ENCODE results near the gene PTBP3. TPM values are rescaled to one million over a fixed set of nuclear protein-coding genes. Genes with fewer than 3 reads are reported as not detected.
A peak's percentile ranks its signal among the peaks of the same experiment; 100 is the strongest.
"Not testable (repeated sequence)": the region's sequence is repeated elsewhere in the genome, so short reads cannot be mapped to it uniquely, and the experiment has no call there.

The PTBP3 gene, protein sequence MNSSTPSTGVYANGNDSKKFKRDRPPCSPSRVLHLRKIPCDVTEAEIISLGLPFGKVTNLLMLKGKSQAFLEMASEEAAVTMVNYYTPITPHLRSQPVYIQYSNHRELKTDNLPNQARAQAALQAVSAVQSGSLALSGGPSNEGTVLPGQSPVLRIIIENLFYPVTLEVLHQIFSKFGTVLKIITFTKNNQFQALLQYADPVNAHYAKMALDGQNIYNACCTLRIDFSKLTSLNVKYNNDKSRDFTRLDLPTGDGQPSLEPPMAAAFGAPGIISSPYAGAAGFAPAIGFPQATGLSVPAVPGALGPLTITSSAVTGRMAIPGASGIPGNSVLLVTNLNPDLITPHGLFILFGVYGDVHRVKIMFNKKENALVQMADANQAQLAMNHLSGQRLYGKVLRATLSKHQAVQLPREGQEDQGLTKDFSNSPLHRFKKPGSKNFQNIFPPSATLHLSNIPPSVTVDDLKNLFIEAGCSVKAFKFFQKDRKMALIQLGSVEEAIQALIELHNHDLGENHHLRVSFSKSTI
- total RNA-seq, result 32.1 TPM

DNA sequence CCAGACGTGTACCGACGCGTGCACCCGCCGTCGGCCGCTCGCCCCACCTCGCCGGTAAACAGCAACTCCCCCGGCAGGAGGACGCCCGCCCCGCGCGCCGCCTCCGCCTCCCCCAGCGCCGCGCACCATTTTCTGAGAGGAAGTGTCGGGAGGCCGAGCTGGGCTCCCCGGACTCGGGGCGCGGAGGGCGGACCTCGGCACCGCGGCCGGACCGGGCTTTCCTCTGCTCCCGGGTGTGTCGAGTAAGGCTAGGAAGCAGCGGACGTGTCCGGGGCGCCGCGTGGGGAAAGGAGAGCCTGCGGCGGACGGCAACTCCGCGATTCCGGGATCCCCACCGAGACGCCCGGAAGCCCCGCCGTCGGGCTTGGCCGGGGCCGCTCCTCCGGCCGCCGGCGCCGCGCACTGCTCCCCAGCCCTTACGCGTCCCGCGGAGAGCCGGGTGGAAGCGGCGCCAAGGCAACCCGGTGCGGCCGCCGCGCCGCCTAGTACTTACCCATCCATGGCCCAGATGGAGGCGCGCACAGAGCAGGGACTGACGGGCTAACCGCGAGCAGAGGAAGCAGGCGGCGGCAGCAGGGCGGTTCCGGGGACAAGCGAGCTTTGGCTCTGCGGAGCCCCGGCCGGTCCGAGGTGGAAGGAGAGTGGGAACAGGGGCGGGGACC, at the start of gene PTBP3:
PTBP3 (minus strand) TSS at position 643 of the 662 bp plus-strand sequence. CDS start 35,754 bp downstream, outside the sequence.
- peak; percentile 83 for DNase-seq

DNA sequence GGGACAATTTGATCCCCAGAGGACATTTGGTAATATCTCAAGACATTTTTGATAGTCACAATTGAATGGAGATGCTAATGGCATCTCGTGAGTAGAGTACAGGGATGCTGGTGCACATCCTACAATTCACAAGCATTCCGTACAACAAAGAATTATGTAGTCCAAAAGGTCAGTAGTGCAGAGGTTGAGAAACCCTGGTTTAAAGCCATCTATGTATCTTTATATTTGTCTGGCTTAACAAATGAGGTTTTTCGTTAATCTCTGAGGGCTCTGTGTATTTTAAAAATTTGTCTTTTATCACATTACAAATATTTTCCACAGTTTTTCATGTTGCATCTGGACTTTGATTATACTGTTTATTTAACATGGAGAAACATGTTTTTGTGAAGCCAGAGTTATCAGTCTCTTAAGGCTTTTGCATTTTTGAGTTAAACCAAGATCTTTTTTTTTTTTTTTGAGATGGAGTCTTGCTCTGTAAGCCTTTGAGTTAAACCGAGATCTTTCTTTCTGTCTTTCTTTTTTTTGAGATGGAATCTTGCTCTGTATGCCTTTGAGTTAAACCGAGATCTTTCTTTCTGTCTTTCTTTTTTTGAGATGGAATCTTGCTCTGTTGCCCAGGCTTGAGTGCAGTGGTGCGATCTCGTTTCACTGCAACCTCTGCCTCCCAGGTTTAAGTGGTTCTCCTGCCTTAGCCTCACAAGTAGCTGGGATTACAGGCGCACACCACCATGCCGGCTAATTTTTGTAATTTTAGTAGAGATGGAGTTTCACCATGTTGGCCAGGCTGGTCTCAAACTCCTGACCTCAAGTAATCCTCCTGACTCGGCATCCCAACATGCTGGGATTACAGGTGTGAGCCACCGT, 49.3 kb upstream of the PTBP3 start:
- no peak for DNase-seq

DNA sequence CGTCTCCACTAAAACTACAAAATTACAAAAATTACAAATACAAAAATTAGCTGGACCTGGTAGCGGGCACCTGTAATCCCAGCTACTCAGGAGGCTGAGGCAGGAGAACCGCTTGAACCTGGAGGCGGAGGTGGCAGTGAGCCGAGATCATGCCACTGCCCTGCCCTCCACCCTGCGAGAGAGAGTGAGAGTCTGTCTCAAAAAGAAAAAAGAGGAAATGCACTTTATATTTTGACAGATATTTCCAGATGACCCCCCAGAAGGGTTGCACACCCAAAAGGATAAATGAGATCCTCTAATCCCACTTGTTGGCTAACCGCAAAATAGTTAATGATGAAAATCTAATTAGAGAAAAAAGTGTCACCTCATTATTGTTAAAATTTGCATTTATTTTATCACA, 48.6 kb upstream of the PTBP3 start:
- DNase-seq, result no peak

DNA sequence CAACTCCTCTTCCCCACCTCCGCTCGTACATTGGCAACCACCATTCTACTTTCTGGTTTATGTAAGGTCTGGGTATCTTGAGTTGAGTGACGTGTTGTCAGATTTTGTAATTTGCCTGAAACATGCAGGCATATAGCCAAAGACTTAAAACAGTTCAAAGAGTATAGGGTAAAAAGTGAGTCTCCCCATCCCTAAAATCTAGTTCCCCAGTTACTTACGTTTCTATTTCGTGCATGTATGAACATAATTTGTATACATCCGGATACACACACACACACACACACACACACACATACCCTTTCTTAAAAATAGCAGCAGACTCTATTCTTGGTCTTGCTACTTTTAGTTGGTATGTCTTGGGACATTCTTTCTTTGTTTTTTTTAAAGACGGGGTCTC, 47.4 kb upstream of the PTBP3 start:
- DNase-seq, result peak; percentile 65

DNA sequence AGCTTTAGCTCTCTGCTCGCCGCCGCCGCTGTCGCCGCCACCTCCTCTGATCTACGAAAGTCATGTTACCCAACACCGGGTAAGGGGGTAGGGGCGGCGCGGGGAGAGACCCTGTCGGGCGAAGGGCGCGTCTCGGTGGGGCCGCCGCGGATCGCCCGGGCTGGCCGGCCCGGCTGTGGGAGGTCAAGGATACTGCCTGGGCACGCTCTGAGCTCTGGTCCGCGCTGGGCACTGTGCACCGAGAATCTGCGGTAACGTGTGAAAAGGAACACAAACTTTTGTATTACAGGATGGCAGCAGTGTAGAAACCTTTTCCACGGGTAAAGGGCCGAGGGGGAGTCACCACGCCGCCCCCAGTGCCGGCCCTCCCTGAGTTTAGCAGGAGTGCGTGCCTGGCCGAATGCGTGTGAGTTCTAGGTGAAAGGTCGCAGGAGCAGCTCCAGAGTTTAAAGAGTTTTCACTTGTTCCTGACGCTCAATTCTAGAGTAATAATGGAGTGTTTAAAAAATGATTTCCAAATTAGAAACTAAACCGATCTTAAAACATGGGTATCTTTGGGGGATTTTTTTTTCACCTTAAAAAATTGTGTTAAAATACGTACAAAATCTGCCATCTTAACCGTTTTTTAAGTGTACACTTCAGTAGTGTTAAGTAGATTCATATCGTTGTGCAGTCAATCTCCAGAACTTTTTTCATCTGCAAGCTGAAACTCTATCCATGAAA, 46.8 kb upstream of the PTBP3 start, which contains the start of gene HSDL2:
HSDL2 (plus strand) TSS at position 7 of the 723 bp plus-strand sequence; CDS start at position 63, 56 bp downstream.
- peak; percentile 71 for DNase-seq

DNA sequence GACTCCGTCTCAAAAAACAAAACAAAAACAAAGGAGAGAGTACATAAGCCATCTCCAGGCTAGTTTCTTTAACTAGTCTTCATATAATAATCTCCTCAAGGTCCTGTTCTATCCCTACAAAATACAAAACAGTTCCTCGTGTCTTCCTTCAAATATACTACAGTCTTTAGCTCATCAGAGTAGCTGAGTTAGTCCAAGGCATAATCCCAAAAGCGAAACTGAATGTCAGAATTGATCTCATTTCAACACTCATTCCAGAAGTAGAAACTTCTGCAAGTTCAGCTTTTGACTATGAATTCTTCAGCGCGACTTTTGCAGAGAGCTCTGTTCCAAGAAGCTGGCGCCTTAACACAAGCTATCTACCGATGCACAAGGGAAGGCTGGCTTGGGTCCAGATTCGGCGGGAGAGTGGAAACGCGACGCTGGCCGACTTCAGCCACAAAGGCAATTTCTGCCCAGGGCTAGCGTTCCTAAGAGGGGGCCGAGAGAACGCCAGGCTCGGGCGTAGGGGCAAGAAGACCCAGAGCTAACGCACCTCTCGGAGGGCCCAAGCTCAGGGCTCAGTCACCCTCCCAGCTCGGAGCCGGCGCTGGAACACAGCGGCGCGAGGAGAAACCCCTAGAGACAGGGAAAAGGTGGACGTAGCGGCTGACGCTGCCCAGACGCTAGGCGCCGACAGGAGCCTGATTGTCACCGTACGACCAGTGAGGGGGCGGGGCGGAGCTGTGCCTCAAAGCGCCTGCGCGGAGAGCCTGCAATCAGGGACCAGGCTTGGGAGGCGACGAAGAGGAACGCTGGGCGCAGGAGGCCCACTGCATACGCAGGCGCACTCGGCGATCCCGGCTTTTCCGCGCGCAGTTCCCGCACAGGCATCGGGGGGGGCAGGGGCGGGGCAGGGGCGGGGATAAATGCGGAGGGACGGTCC, 46.0 kb upstream of the PTBP3 start:
- peak; percentile 100 for DNase-seq

DNA sequence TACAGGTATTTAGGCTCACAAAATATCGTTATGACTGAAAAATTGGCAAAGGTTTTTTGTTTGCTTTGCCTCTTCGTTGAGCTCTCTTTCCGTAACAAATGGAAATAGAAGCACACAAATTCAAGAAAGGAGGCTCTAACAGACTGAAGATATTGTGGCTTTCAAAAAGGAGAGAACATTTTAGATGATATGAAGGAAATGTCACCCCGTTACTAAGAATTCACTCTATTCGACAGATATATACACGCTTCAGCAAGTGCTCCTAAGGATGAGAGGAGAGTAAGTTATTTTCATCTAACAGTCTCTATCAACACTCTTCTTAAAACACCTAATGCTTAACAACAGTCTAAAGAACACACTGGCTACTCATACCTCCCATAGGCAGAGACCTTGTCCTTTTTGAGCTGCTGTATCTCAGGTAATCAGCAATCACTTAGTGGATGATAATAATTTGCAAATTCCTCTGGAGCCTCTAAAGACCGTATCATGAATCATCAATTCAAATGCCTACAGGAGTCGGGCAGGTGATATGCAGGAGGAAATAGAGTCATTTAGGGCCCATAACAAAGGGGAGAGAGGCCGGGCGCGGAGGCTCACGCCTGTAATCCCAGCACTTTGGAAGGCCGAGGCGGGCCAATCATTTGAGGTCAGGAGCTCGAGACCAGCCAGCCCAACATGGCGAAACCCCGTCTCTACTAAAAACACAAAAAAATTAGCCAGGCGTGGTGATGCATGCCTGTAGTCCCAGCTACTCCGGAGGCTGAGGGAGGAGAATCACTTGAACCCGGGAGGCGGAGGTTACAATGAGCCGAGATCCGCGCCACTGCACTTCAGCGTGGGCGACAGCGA, 45.1 kb upstream of the PTBP3 start:
- peak; percentile 14 for DNase-seq

DNA sequence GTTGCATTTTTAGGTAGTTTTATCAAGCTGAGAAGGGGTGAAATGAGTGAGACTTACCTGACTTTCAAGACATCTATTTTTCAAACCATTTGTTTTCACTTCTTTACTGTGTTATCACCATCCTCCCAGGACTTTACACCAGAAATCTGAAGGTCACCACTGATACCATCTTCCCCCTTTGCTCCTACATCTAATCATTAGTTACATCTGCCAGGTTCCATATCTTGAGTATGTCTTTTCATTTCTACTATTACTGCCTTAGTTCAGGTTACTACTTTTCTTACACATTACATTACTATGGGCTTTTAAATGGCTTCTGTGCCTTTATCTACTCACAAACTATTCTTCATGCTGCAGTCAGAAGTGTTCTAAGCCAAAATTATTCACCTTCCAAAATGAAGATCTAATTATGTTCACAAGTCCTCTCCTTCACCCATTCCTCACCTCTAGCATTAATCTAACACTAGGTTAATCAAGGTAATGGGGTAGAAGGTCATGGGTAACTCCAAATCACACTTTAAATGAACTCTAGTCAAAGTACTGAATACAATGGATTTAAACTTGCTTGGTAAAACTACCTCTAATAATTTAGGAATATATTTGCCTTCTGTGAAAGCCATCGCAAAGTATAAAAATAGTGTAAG, 44.4 kb upstream of the PTBP3 start:
- no peak for DNase-seq

DNA sequence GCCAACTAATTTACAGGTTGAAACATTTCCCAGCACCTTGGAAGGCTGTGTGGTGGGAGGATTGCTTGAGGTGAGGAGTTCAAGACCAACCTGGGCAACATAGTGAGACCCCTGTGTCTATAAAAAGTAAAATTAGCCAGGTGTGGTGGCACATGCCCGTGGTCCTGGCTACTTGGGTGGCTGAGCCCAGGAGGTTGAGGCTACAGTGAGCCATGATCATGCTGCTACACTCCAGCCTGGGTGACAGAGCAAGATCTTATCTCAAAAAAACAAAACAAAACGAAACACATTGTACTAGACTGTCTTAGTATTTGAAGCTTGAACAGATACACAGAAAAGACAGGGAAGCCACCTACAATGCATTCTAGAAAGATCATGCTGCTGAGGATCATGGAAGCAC, 43.7 kb upstream of the PTBP3 start:
- DNase-seq, result no peak

DNA sequence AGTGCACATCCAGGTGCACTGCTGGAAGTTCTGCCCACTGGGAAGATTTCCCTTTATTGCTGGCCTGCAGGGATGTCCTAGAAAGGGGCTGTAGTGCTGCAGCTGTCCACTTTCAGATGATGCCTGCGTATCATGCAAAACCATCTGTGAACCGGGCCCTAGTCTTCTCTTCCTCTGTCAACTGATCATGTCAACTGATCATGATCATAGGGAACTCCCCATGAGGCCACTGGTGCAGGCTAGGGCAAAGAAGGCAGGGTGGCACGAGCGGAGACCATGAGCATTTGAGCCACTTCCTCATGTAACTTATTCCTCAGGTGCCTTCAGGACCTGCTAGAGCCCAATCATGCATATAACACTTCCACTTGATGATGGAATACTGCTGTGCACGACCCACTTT, 41.9 kb upstream of the PTBP3 start:
- no peak for DNase-seq

DNA sequence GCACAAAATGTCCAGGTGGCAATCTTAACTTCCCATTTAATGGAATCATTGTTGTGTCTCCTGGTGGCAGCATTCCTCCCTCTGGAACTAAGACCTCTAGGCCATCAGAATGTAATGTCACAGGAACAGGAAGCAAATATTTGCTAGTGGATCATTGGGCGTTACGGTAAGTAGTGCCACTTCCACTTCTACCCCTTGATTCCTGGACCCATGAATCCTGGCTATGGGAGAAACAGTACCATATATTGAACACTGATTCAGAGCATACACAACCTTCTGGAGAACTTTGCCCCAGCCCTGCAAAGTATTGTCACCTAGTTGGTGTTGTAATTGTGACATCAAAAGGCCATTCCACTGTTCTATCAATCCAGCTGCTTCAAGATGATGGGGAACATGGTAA, 40.8 kb upstream of the PTBP3 start:
- DNase-seq, result not testable (repeated sequence)

DNA sequence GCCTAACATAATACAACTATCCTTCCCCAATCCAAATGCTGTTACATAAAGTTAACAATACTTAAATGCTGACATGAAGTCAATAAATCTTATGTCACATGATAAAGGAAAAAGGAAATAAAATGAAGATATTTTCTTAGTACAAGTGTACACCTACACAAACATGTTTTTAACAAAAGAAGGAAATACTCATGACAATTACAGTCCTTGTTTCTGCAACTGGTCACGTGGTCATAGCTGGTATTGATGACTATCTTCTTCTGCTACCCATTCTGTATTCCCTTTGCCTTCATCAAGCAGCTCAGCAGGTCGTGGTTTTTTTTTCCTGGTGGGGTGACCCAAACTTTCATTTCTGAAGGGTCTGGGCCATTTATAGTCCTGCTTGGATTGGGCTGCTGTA, 40.2 kb upstream of the PTBP3 start:
- not testable (repeated sequence) for DNase-seq

DNA sequence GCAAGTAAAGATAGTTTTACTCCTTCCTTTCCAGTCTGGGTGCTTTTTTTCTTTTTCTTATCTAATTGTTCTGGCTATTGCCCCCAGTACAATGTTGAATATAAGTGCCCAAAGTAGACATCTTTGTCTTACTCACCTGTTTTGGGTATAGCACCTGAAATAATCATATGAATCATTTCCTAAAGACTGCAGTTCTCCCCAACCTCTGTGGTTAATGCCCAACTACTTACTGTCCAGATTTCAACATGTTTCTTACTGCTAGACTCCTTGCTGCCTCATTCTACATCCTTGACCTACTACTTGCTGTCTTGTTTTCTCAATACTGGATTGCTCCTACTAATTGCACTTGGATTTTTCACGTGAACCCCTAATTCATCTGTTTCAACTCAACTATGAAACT, 37.6 kb upstream of the PTBP3 start:
- no peak for DNase-seq

DNA sequence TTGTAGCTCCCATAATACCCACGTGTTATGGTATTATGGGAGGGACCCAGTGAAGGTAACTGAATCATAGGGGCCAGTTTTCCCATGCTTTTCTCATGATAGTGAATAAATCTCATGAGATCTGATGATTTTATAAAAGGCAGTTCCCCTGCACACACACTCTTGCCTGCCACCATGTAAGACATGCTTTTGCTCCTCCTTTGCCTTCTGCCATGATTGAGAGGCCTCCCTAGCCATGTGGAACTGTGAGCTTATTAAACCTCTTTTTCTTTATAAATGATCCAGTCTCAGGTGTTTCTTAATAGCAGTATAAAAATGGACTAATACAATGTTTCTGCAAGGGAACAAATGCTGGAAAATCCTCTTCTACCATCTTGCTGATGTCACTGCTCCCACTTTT, 36.4 kb upstream of the PTBP3 start:
- DNase-seq, result no peak

DNA sequence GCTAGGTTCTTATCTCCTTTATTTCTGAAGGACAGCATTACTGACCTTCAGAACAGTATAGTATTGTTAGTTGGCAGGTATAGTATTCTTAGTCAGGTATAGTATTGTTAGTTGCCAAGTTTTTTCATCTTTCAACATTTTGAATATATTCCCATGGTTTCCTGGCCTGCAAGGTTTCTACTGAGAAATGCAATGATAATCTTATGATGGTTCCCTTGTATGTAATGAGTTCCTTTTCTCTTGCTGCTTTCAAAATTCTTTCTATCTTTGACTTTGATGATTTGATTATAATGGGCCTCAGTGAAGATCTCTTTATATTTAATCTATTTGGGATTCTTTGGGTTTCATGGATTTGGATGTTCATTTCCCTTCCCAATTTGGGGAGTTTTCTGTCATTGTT, 34.0 kb upstream of the PTBP3 start:
- DNase-seq, result no peak

DNA sequence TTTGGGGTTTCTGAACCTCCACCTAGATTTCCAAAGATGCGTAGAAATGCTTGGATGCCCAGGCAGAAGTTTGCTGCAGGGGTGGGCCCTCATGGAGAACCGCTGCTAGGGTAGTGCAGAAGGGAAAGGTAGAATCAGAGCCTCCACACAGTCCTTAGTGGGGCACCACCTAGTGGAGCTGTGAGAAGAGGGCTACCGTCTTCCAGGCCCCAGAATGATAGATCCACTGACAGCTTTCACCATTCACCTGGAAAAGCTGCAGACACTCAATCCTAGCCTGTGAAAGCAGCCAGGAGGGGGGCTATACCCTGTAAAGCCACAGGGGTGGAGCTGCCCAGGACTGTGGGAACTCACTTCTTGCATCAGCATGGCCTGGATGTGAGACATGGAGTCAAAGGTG, 33.2 kb upstream of the PTBP3 start:
- DNase-seq, result no peak

DNA sequence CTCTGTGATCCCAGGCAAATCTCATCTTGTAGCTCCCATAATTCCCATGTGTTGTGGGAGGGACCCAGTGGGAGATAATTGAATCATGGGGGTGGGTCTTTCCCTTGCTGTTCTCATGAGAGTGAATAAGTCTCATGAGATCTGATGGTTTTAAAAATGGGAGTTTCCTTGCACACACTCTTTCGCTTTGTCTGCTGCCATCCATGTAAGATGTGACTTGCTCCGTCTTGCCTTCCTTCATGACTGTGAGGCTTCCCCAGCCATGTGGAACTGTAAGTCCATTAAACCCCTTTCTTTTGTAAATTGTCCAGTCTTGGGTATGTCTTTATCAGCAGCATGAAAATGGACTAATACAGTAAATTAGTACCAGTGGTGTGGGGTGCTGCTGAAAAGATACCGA, 31.8 kb upstream of the PTBP3 start:
- DNase-seq, result not testable (repeated sequence)

DNA sequence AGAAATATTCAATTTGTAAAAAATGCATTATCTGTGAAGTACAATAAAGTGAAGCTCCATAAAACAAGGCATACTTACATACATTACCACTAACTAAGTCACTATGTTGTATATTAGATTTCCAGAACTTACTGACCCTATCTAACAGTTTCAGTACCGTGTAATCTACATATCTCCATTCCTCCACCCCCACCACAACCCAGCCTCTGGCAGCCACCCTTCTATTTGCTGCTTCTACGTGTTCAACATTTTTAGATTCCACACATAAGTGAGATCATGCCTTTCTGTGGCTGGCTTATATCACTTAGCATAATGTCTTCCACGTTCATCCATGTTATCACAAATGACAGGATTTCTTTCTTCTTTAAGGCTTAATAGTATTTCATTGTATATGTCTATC, 31.3 kb upstream of the PTBP3 start:
- no peak for DNase-seq

DNA sequence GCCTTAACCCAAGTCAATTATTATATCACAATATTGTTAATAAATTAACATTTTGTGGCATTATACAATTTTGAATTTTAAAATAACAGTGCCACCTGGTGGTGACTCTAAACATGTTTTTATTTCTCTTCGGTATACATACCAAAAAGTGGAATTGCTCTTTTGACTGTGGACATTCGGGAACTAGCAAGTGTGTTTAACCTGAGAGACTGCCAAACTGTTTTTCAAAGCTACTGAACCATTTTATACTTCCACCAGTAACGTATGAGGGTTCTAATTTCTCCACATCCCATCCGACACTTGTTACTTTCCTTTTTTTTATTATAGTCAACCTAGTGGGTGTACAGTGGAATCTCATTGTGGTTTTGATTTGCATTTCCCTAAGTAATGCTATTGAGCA, 28.2 kb upstream of the PTBP3 start:
- DNase-seq, result peak; percentile 75

All from tongue (tissue), 2 donors.